Muscle of leg (tissue), 11 donors: Measurements from ENCODE around the gene PRR36. TPM values are rescaled to one million over a fixed set of nuclear protein-coding genes. Genes with fewer than 3 reads are reported as not detected.

Experiments used
- DNase-seq: peaks from one replicate; pipeline ENCODE4 v3.0.0; 2013
- H3K27ac ChIP-seq: one replicate; pipeline ENCODE4 v1.5.1; 2013; ENCODE audit warnings: mild to moderate bottlenecking, low read length, control low read depth
- H3K27me3 ChIP-seq: one replicate; pipeline ENCODE4 v1.6.1; 2013; ENCODE audit warnings: low read length; ENCODE audit not compliant: control insufficient read depth, insufficient read depth
- H3K36me3 ChIP-seq: one replicate; pipeline ENCODE4 v1.6.1; 2013; ENCODE audit warnings: low read length; ENCODE audit not compliant: control insufficient read depth, insufficient read depth
- H3K4me1 ChIP-seq: one replicate; pipeline ENCODE4 v1.6.1; 2013; ENCODE audit warnings: low read length; ENCODE audit not compliant: control insufficient read depth, insufficient read depth
- H3K4me3 ChIP-seq: one replicate; pipeline ENCODE4 v1.5.1; 2013; ENCODE audit warnings: low read length, control low read depth
- H3K9me3 ChIP-seq: replicated peaks from 2 replicates; pipeline ENCODE4 v1.6.1; 2013; ENCODE audit warnings: low read depth, low read length; ENCODE audit not compliant: control insufficient read depth
- WGBS: methylation state at CpG from one replicate; pipeline ENCODE4 v1.1.5; 2013; ENCODE audit warnings: missing lambda C conversion rate; ENCODE audit not compliant: insufficient coverage; 5-methylcytosine and 5-hydroxymethylcytosine counted together
- polyA plus RNA-seq, 8 donors: library from polyadenylated mRNA; unstranded; fragments of 120-200 nt; gene quantifications; one replicate each; pipeline versions ENCODE4 v1.2.1 to v1.2.3, GENCODE V29; 2013; ENCODE audit warnings: inconsistent platforms in 1 of 8, low replicate concordance in 1 of 8; ENCODE audit not compliant: insufficient read length in 8 of 8, insufficient read depth in 1 of 8
- total RNA-seq: library from RNA; stranded (reverse); fragments of 120-200 nt; gene quantifications from one replicate; pipeline ENCODE4 v1.2.4, GENCODE V29; 2013

The PRR36 gene
- total and polyA plus RNA-seq, 9 donors = 0.09 to 0.96 (median 0.34) TPM

GRCh38 chr19:7912697-7913564 is 38.7 kb upstream of the PRR36 start:
- peak; percentile 8 for DNase-seq
- WGBS = 92% methylated on average over 22 of the region's 39 CpGs

GRCh38 chr19:7912144-7912696 is 38.0 kb upstream of the PRR36 start:
- H3K9me3 ChIP-seq = no peaks in the 10 kb centered on the region
- WGBS = 82% methylated on average over 27 of the region's 31 CpGs
- peaks cover 18% of the 10 kb centered on the region for H3K4me1 ChIP-seq
- H3K4me3 ChIP-seq = no peak overlapping the region
- no peak for DNase-seq
- peaks cover 38% of the 10 kb centered on the region for H3K27me3 ChIP-seq
- no peak overlapping the region for H3K27ac ChIP-seq
- H3K36me3 ChIP-seq = peaks cover 42% of the 10 kb centered on the region

More at GRCh38 chr19:7912697-7913564, 38.7 kb upstream of the PRR36 start:
- Histone ChIP-seq H3K4me1 (peaks cover 20% of the 10 kb centered on the region), H3K9me3 (no peaks in the 10 kb centered on the region), H3K27ac (no peak overlapping the region), H3K27me3 (peaks cover 45% of the 10 kb centered on the region), H3K4me3 (no peak overlapping the region), H3K36me3 (peaks cover 42% of the 10 kb centered on the region)

- H3K27me3 ChIP-seq = peaks cover 32% of the 10 kb centered on the region
- H3K4me1 ChIP-seq = peaks cover 14% of the 10 kb centered on the region
- no peak for DNase-seq
- H3K4me3 ChIP-seq = no peak overlapping the region
- 93% methylated on average over 13 of the region's 18 CpGs for WGBS
- H3K9me3 ChIP-seq = no peaks in the 10 kb centered on the region
- peaks cover 42% of the 10 kb centered on the region for H3K36me3 ChIP-seq
- H3K27ac ChIP-seq = no peak overlapping the region
Observed at GRCh38 chr19:7911508-7912143, 37.4 kb upstream of the PRR36 start.

GRCh38 chr19:7910321-7911161 is 36.4 kb upstream of the PRR36 start:
- H3K4me3 ChIP-seq = no peak overlapping the region
- H3K27me3 ChIP-seq = peaks cover 21% of the 10 kb centered on the region
- 90% methylated on average over 41 of the region's 54 CpGs for WGBS
- DNase-seq = no peak
- no peaks in the 10 kb centered on the region for H3K9me3 ChIP-seq
- no peak overlapping the region for H3K27ac ChIP-seq
- H3K4me1 ChIP-seq = peaks cover 7% of the 10 kb centered on the region
- H3K36me3 ChIP-seq = peaks cover 50% of the 10 kb centered on the region

- H3K4me1 ChIP-seq = peaks cover 17% of the 10 kb centered on the region
- peaks cover 54% of the 10 kb centered on the region for H3K36me3 ChIP-seq
- peak; percentile 7 for DNase-seq
- WGBS = 91% methylated on average over 8 of the region's 21 CpGs
- no peaks in the 10 kb centered on the region for H3K9me3 ChIP-seq
- peaks cover 11% of the 10 kb centered on the region for H3K27me3 ChIP-seq
- no peak overlapping the region for H3K4me3 ChIP-seq
- no peak overlapping the region for H3K27ac ChIP-seq
Observed at GRCh38 chr19:7909471-7910067, 35.4 kb upstream of the PRR36 start.

GRCh38 chr19:7908742-7909461 is 34.7 kb upstream of the PRR36 start:
- Histone ChIP-seq H3K27ac (no peak overlapping the region), H3K36me3 (peaks cover 54% of the 10 kb centered on the region), H3K4me3 (no peak overlapping the region), H3K27me3 (peaks cover 5% of the 10 kb centered on the region), H3K4me1 (peaks cover 20% of the 10 kb centered on the region), H3K9me3 (no peaks in the 10 kb centered on the region)
- peak; percentile 6 for DNase-seq
- WGBS = 79% methylated on average over 11 of the region's 19 CpGs

- peaks cover 50% of the 10 kb centered on the region for H3K36me3 ChIP-seq
- 53% methylated on average over 12 of the region's 14 CpGs for WGBS
- peaks cover 3% of the 10 kb centered on the region for H3K27me3 ChIP-seq
- H3K4me3 ChIP-seq = no peak overlapping the region
- no peak overlapping the region for H3K27ac ChIP-seq
- H3K9me3 ChIP-seq = no peaks in the 10 kb centered on the region
- peaks cover 20% of the 10 kb centered on the region for H3K4me1 ChIP-seq
- DNase-seq = peak; percentile 10
Observed at GRCh38 chr19:7908078-7908699, 34.0 kb upstream of the PRR36 start.

- Histone ChIP-seq H3K36me3 (peaks cover 47% of the 10 kb centered on the region), H3K4me1 (peaks cover 26% of the 10 kb centered on the region), H3K27ac (no peak overlapping the region), H3K27me3 (peaks cover under 1% of the 10 kb centered on the region), H3K9me3 (no peaks in the 10 kb centered on the region), H3K4me3 (no peak overlapping the region)
- WGBS = 78% methylated on average over 6 of the region's 11 CpGs
- peak; percentile 3 for DNase-seq
Observed at GRCh38 chr19:7907544-7907943, 33.4 kb upstream of the PRR36 start.

GRCh38 chr19:7907122-7907521 is 32.9 kb upstream of the PRR36 start:
- Histone ChIP-seq H3K4me3 (no peak overlapping the region), H3K36me3 (peaks cover 45% of the 10 kb centered on the region)
- WGBS = 88% methylated on average over 19 of the region's 19 CpGs

More at GRCh38 chr19:7907122-7907521, 32.9 kb upstream of the PRR36 start:
- H3K4me1 ChIP-seq = peaks cover 28% of the 10 kb centered on the region
- peak; percentile 7 for DNase-seq
- no peak overlapping the region for H3K27ac ChIP-seq
- no peaks in the 10 kb centered on the region for H3K9me3 ChIP-seq
- H3K27me3 ChIP-seq = no peaks in the 10 kb centered on the region
